Mesenchymal stem cell (in vitro differentiated cells and primary cell): ENCODE data around the gene UACA.

Experiments used
- DNase-seq: peaks from one replicate; pipeline ENCODE4 v3.0.0-alpha.2; 2013
- H2AFZ ChIP-seq: one replicate; pipeline ENCODE4 v1.6.1; 2013; ENCODE audit warnings: low read depth, mild to moderate bottlenecking, control low read depth, inconsistent platforms, low read length, moderate library complexity
- H2AK5ac ChIP-seq: 2 replicates; pipeline ENCODE4 v1.6.1; 2013; ENCODE audit warnings: low read length, moderate library complexity, mild to moderate bottlenecking, inconsistent platforms; ENCODE audit not compliant: severe bottlenecking
- H2BK120ac ChIP-seq: one replicate; pipeline ENCODE4 v1.6.1; 2013; ENCODE audit warnings: low read depth, mild to moderate bottlenecking, inconsistent platforms, low read length, moderate library complexity
- H2BK12ac ChIP-seq, 2 experiments: one replicate each; pipeline ENCODE4 v1.6.1; 2013; ENCODE audit warnings: inconsistent platforms in 2 of 2, low read length in 2 of 2, mild to moderate bottlenecking in 2 of 2, moderate library complexity in 2 of 2, control low read depth in 1 of 2
- H2BK15ac ChIP-seq: one replicate; pipeline ENCODE4 v1.6.1; 2013; ENCODE audit warnings: mild to moderate bottlenecking, low read depth, inconsistent platforms; ENCODE audit not compliant: poor library complexity, severe bottlenecking
- H2BK5ac ChIP-seq: 2 replicates; pipeline ENCODE4 v1.6.1; 2013; ENCODE audit warnings: low read depth, mild to moderate bottlenecking, low read length, control low read depth, inconsistent platforms; ENCODE audit not compliant: poor library complexity, severe bottlenecking
- H3K14ac ChIP-seq, 2 experiments: one replicate each; pipeline ENCODE4 v1.6.1; 2013; ENCODE audit warnings: inconsistent platforms in 2 of 2, low read length in 2 of 2, control low read depth in 1 of 2, mild to moderate bottlenecking in 1 of 2, moderate library complexity in 1 of 2
- H3K18ac ChIP-seq, 2 experiments: one replicate each; pipeline ENCODE4 v1.6.1; 2013; ENCODE audit warnings: inconsistent platforms in 2 of 2, low read length in 2 of 2, control low read depth in 1 of 2, low read depth in 1 of 2, mild to moderate bottlenecking in 1 of 2
- H3K23ac ChIP-seq, 2 experiments: one replicate each; pipeline ENCODE4 v1.6.1; 2013; ENCODE audit warnings: inconsistent platforms in 2 of 2, low read length in 2 of 2, mild to moderate bottlenecking in 2 of 2, moderate library complexity in 2 of 2, control low read depth in 1 of 2
- H3K27ac ChIP-seq: 2 replicates; pipeline ENCODE4 v1.5.1; 2013; ENCODE audit warnings: mild to moderate bottlenecking, moderate library complexity, low read length, control low read depth, inconsistent platforms; ENCODE audit not compliant: poor library complexity, severe bottlenecking
- H3K27me3 ChIP-seq, 2 experiments: 2 replicates each; pipeline versions ENCODE4 v1.6.1 to v1.7.0; 2013; ENCODE audit warnings: low read length in 2 of 2, mild to moderate bottlenecking in 2 of 2, moderate library complexity in 2 of 2, control low read depth in 1 of 2, inconsistent platforms in 1 of 2; ENCODE audit not compliant: control insufficient read depth in 1 of 2, insufficient read depth in 1 of 2
- H3K36me3 ChIP-seq, 2 experiments: 2 replicates each; pipeline versions ENCODE4 v1.6.1 to v1.7.0; 2013; ENCODE audit warnings: low read length in 2 of 2, control low read depth in 1 of 2, inconsistent platforms in 1 of 2, low read depth in 1 of 2, mild to moderate bottlenecking in 1 of 2; ENCODE audit not compliant: insufficient read depth in 2 of 2, control insufficient read depth in 1 of 2
- H3K4ac ChIP-seq, 2 experiments: one replicate each; pipeline ENCODE4 v1.6.1; 2013; ENCODE audit warnings: inconsistent platforms in 2 of 2, low read length in 2 of 2, mild to moderate bottlenecking in 2 of 2, moderate library complexity in 2 of 2, control low read depth in 1 of 2, low read depth in 1 of 2
- H3K4me1 ChIP-seq: 2 replicates; pipeline ENCODE4 v1.6.1; 2013; ENCODE audit warnings: low read depth, low read length, control low read depth; ENCODE audit not compliant: control insufficient read depth, insufficient read depth
- H3K4me2 ChIP-seq: 2 replicates; pipeline ENCODE4 v1.6.1; 2013; ENCODE audit warnings: low read length, mild to moderate bottlenecking, inconsistent platforms; ENCODE audit not compliant: poor library complexity, severe bottlenecking
- H3K4me3 ChIP-seq, 2 experiments: 2 replicates each; pipeline versions ENCODE4 v1.5.1 to v1.7.0; 2013; ENCODE audit warnings: low read length in 2 of 2, mild to moderate bottlenecking in 2 of 2, control low read depth in 1 of 2, low read depth in 1 of 2; ENCODE audit not compliant: insufficient read depth in 1 of 2
- H3K79me1 ChIP-seq: replicated peaks from 2 replicates; pipeline ENCODE4 v1.6.1; 2013; ENCODE audit warnings: mild to moderate bottlenecking, control low read depth, low read length, inconsistent platforms; ENCODE audit not compliant: poor library complexity, severe bottlenecking
- H3K9ac ChIP-seq: 2 replicates; pipeline ENCODE4 v1.7.0; 2013; ENCODE audit warnings: mild to moderate bottlenecking, low read length, moderate library complexity
- H3K9me3 ChIP-seq: 2 replicates; pipeline ENCODE4 v1.7.0; 2013; ENCODE audit warnings: mild to moderate bottlenecking, low read length; ENCODE audit not compliant: control insufficient read depth
- H4K8ac ChIP-seq: one replicate; pipeline ENCODE4 v1.6.1; 2013; ENCODE audit warnings: inconsistent platforms, mild to moderate bottlenecking, low read length, moderate library complexity
- H4K91ac ChIP-seq: one replicate; pipeline ENCODE4 v1.6.1; 2013; ENCODE audit warnings: mild to moderate bottlenecking, low read length, inconsistent platforms
- WGBS: methylation state at CpG from one replicate; pipeline ENCODE4 v1.1.7; 2013; ENCODE audit warnings: mixed read lengths; 5-methylcytosine and 5-hydroxymethylcytosine counted together

The UACA gene

DNA sequence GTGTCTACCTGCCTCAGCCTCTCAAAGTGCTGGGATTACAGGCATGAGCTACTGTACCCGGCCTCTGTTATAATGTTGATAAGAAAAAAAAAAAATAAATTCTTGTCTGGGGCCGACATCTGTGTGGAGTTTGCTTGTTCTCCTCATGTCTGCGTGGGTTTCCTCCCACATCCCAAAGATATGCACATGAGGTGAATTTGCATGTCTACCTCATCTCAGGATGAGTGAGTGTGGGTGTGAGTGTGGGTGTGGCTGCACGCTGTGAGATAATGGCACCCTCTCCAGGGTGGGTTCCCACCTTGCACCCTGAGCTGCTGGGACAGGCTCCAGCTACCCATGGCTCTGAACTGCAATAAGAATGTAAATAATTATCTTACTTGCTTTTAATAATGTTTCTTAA lies 25.9 kb upstream of the UACA start:
- Histone ChIP-seq H3K79me1 (no peaks in the 10 kb centered on the region), H3K27ac (no peak overlapping the region), H3K23ac (no peak overlapping the region), H2BK12ac (peak overlapping the region; percentile 90 to 99), H3K4me2 (no peak overlapping the region), H2BK5ac (no peak overlapping the region), H4K91ac (no peak overlapping the region), H2AK5ac (peak overlapping the region; percentile 87), H3K27me3 (no peaks in the 10 kb centered on the region), H3K9ac (no peak overlapping the region), H3K4me3 (no peak overlapping the region), H3K4ac (peak overlapping the region in 1 of 2 experiments; percentile 90), H3K36me3 (no peaks in the 10 kb centered on the region), H3K14ac (peak overlapping the region in 1 of 2 experiments; percentile 94), H3K18ac (peak overlapping the region in 1 of 2 experiments; percentile 79), H2AFZ (no peak overlapping the region), H3K9me3 (no peaks in the 10 kb centered on the region), H2BK120ac (no peak overlapping the region), H3K4me1 (peaks cover 16% of the 10 kb centered on the region), H4K8ac (peak overlapping the region; percentile 69), H2BK15ac (no peak overlapping the region)
- 70% methylated on average over 4 of the region's 4 CpGs for WGBS
- no peak for DNase-seq

DNA sequence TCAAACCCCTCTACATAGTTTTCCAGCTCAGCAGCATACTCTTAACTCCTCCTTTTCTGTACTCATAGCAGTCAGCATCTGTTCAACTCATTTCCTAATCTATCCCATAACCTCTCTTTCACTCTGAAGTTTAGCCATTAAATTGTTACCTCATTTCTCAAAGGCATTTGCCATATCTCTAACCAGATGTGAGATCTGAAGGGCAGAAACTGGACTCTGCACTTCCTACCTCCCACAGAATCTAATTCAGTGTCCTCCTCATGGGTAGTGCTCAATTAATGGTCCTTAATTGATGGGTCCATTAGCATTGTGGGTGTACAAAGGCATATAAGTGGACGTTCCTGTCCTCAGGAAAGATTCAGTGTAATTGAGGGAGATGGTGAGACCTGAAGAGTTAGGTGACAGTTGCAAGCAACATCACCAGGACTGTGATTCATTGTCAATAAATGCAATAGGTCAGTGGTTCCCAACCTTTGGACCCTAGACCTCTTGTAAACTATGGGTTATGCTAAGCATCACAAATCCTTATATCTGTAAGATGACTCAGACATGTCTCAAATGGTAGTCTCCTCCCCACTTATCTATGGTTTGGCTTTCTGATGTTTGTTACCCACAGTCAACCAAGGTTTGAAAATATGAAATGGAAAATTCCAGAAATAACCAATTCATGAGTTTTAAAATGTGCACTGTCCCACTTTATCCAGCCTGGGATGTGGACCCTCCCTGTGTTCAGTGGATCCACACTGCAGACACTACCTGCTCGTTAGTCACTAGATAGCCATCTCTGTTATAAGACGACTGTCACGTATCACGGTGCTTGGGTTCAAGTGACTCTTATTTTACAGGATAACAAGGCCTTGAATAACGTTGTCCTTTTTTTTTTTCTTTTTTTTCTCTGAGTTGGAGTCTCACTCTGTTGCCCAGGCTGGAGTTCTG lies 25.0 kb upstream of the UACA start:
- Histone ChIP-seq H3K4ac (no peak overlapping the region), H3K23ac (no peak overlapping the region), H3K4me3 (peak overlapping the region in 1 of 2 experiments; percentile 30), H3K27ac (peak overlapping the region; percentile 15), H3K27me3 (no peaks in the 10 kb centered on the region), H4K91ac (no peak overlapping the region), H2BK120ac (no peak overlapping the region), H2AFZ (no peak overlapping the region), H3K79me1 (no peaks in the 10 kb centered on the region), H2BK5ac (no peak overlapping the region), H4K8ac (no peak overlapping the region), H2BK12ac (peak overlapping the region in 1 of 2 experiments; percentile 3), H2BK15ac (no peak overlapping the region), H2AK5ac (no peak overlapping the region), H3K36me3 (no peaks in the 10 kb centered on the region), H3K9me3 (no peaks in the 10 kb centered on the region), H3K4me2 (no peak overlapping the region), H3K14ac (no peak overlapping the region), H3K18ac (peak overlapping the region in 1 of 2 experiments; percentile 70), H3K9ac (no peak overlapping the region), H3K4me1 (peaks cover 10% of the 10 kb centered on the region)
- peak; percentile 72 for DNase-seq
- WGBS = 38% methylated on average over 6 of the region's 6 CpGs

GRCh38 chr15:70786996-70787395 lies 23.6 kb upstream of the UACA start:
- Histone ChIP-seq H3K4me1 (peaks cover 11% of the 10 kb centered on the region), H2BK12ac (no peak overlapping the region), H3K23ac (no peak overlapping the region), H3K9me3 (no peaks in the 10 kb centered on the region), H3K27me3 (no peaks in the 10 kb centered on the region), H3K9ac (no peak overlapping the region), H3K4me2 (no peak overlapping the region), H2AFZ (no peak overlapping the region), H3K4ac (no peak overlapping the region), H2BK120ac (no peak overlapping the region), H3K27ac (no peak overlapping the region), H4K8ac (no peak overlapping the region), H3K14ac (no peak overlapping the region), H2AK5ac (peak overlapping the region; percentile 95), H3K18ac (no peak overlapping the region), H4K91ac (no peak overlapping the region), H2BK5ac (no peak overlapping the region), H3K4me3 (no peak overlapping the region), H3K36me3 (no peaks in the 10 kb centered on the region), H3K79me1 (no peaks in the 10 kb centered on the region), H2BK15ac (peak overlapping the region; percentile 19)
- no peak for DNase-seq
- WGBS = 98% methylated on average over 4 of the region's 4 CpGs

GRCh38 chr15:70783610-70784022 lies 20.3 kb upstream of the UACA start:
- no peaks in the 10 kb centered on the region for H3K36me3 ChIP-seq
- no peak overlapping the region for H2BK5ac ChIP-seq
- DNase-seq = peak; percentile 75
- H3K27me3 ChIP-seq = no peaks in the 10 kb centered on the region
- no peak overlapping the region for H3K4ac ChIP-seq
- H3K23ac ChIP-seq = no peak overlapping the region
- H3K4me1 ChIP-seq = peaks cover 5% of the 10 kb centered on the region
- H3K9me3 ChIP-seq = no peaks in the 10 kb centered on the region
- no peak overlapping the region for H4K91ac ChIP-seq
- no peak overlapping the region for H4K8ac ChIP-seq
- H2AK5ac ChIP-seq = no peak overlapping the region
- peak overlapping the region in 1 of 2 experiments; percentile 7 for H3K4me3 ChIP-seq
- no peak overlapping the region for H2AFZ ChIP-seq
- no peak overlapping the region for H3K9ac ChIP-seq
- H3K14ac ChIP-seq = no peak overlapping the region
- H3K27ac ChIP-seq = peak overlapping the region; percentile 0
- H2BK12ac ChIP-seq = no peak overlapping the region
- no peak overlapping the region for H2BK15ac ChIP-seq
- WGBS = 60% methylated on average over 1 of the region's 6 CpGs
- no peak overlapping the region for H2BK120ac ChIP-seq
- H3K79me1 ChIP-seq = no peaks in the 10 kb centered on the region
- no peak overlapping the region for H3K4me2 ChIP-seq
- no peak overlapping the region for H3K18ac ChIP-seq
